Measurements from ENCODE around the gene NAA60.
"Not testable (repeated sequence)": the region's sequence is repeated elsewhere in the genome, so short reads cannot be mapped to it uniquely, and the experiment has no call there.

Gene NAA60

GRCh38 chr16:3468501-3468900 lies 25.0 kb downstream of the NAA60 start:
- Histone ChIP-seq H3K27ac (ENCODE audit: low read depth, low read length) (no peak overlapping the region), H3K9ac (ENCODE audit: low read length) (no peak overlapping the region), H3K36me3 (ENCODE audit: control insufficient read depth, insufficient read depth, low read length) (peaks cover 2% of the 10 kb centered on the region), H3K4me1 (ENCODE audit: control insufficient read depth, insufficient read depth, low read length) (peaks cover 2% of the 10 kb centered on the region), H3K27me3 (ENCODE audit: control insufficient read depth, insufficient read depth, low read length) (no peaks in the 10 kb centered on the region), H3K4me3 (ENCODE audit: low read length) (no peak overlapping the region)

GRCh38 chr16:3469736-3470135 lies 26.3 kb downstream of the NAA60 start:
- peaks cover 2% of the 10 kb centered on the region for H3K4me1 ChIP-seq (ENCODE audit: control insufficient read depth, insufficient read depth, low read length)
- H3K36me3 ChIP-seq (ENCODE audit: control insufficient read depth, insufficient read depth, low read length), result peaks cover 2% of the 10 kb centered on the region
- no peak overlapping the region for H3K27ac ChIP-seq (ENCODE audit: low read depth, low read length)
- H3K9ac ChIP-seq (ENCODE audit: low read length), result no peak overlapping the region
- H3K27me3 ChIP-seq (ENCODE audit: control insufficient read depth, insufficient read depth, low read length), result no peaks in the 10 kb centered on the region
- H3K4me3 ChIP-seq (ENCODE audit: low read length), result no peak overlapping the region

GRCh38 chr16:3470723-3471122 lies 27.2 kb downstream of the NAA60 start:
- no peak overlapping the region for H3K4me3 ChIP-seq (ENCODE audit: low read length)
- H3K36me3 ChIP-seq (ENCODE audit: control insufficient read depth, insufficient read depth, low read length), result peaks cover 2% of the 10 kb centered on the region
- no peak overlapping the region for H3K9ac ChIP-seq (ENCODE audit: low read length)
- H3K27ac ChIP-seq (ENCODE audit: low read depth, low read length), result no peak overlapping the region
- H3K4me1 ChIP-seq (ENCODE audit: control insufficient read depth, insufficient read depth, low read length), result peaks cover 2% of the 10 kb centered on the region
- H3K27me3 ChIP-seq (ENCODE audit: control insufficient read depth, insufficient read depth, low read length), result no peaks in the 10 kb centered on the region

- peaks cover 2% of the 10 kb centered on the region for H3K36me3 ChIP-seq (ENCODE audit: control insufficient read depth, insufficient read depth, low read length)
- no peak overlapping the region for H3K27ac ChIP-seq (ENCODE audit: low read depth, low read length)
- H3K4me1 ChIP-seq (ENCODE audit: control insufficient read depth, insufficient read depth, low read length), result peaks cover 2% of the 10 kb centered on the region
- H3K9ac ChIP-seq (ENCODE audit: low read length), result no peak overlapping the region
- H3K27me3 ChIP-seq (ENCODE audit: control insufficient read depth, insufficient read depth, low read length), result no peaks in the 10 kb centered on the region
- no peak overlapping the region for H3K4me3 ChIP-seq (ENCODE audit: low read length)
These were observed 28.2 kb downstream of the NAA60 start for GRCh38 chr16:3471518-3472176.

GRCh38 chr16:3472878-3473595 lies 29.6 kb downstream of the NAA60 start:
- Histone ChIP-seq H3K4me1 (ENCODE audit: control insufficient read depth, insufficient read depth, low read length) (no peaks in the 10 kb centered on the region), H3K27ac (ENCODE audit: low read depth, low read length) (no peak overlapping the region), H3K4me3 (ENCODE audit: low read length) (no peak overlapping the region), H3K27me3 (ENCODE audit: control insufficient read depth, insufficient read depth, low read length) (no peaks in the 10 kb centered on the region), H3K36me3 (ENCODE audit: control insufficient read depth, insufficient read depth, low read length) (peaks cover 2% of the 10 kb centered on the region), H3K9ac (ENCODE audit: low read length) (no peak overlapping the region)

GRCh38 chr16:3473596-3473943 lies 30.1 kb downstream of the NAA60 start:
- not testable (repeated sequence) for H3K4me1 ChIP-seq (ENCODE audit: control insufficient read depth, insufficient read depth, low read length); H3K4me3 ChIP-seq (ENCODE audit: low read length); H3K27ac ChIP-seq (ENCODE audit: low read depth, low read length); H3K27me3 ChIP-seq (ENCODE audit: control insufficient read depth, insufficient read depth, low read length); H3K36me3 ChIP-seq (ENCODE audit: control insufficient read depth, insufficient read depth, low read length); H3K9ac ChIP-seq (ENCODE audit: low read length)

- H3K27ac ChIP-seq (ENCODE audit: low read depth, low read length), result no peak overlapping the region
- no peak overlapping the region for H3K9ac ChIP-seq (ENCODE audit: low read length)
- no peaks in the 10 kb centered on the region for H3K27me3 ChIP-seq (ENCODE audit: control insufficient read depth, insufficient read depth, low read length)
- no peaks in the 10 kb centered on the region for H3K4me1 ChIP-seq (ENCODE audit: control insufficient read depth, insufficient read depth, low read length)
- H3K36me3 ChIP-seq (ENCODE audit: control insufficient read depth, insufficient read depth, low read length), result peaks cover 2% of the 10 kb centered on the region
- H3K4me3 ChIP-seq (ENCODE audit: low read length), result no peak overlapping the region
These were observed 30.8 kb downstream of the NAA60 start for GRCh38 chr16:3474136-3474779.

- H3K4me1 ChIP-seq (ENCODE audit: control insufficient read depth, insufficient read depth, low read length); H3K27me3 ChIP-seq (ENCODE audit: control insufficient read depth, insufficient read depth, low read length); H3K36me3 ChIP-seq (ENCODE audit: control insufficient read depth, insufficient read depth, low read length): not testable (repeated sequence)
These were observed 31.4 kb downstream of the NAA60 start for GRCh38 chr16:3474870-3475269.

GRCh38 chr16:3475604-3476375 lies 32.3 kb downstream of the NAA60 start:
- H3K36me3 ChIP-seq (ENCODE audit: control insufficient read depth, insufficient read depth, low read length), result peaks cover 5% of the 10 kb centered on the region
- H3K4me1 ChIP-seq (ENCODE audit: control insufficient read depth, insufficient read depth, low read length), result no peaks in the 10 kb centered on the region
- H3K4me3 ChIP-seq (ENCODE audit: low read length), result no peak overlapping the region

More at GRCh38 chr16:3474870-3475269, 31.4 kb downstream of the NAA60 start:
- H3K27ac ChIP-seq (ENCODE audit: low read depth, low read length); H3K9ac ChIP-seq (ENCODE audit: low read length); H3K4me3 ChIP-seq (ENCODE audit: low read length): not testable (repeated sequence)

GRCh38 chr16:3476409-3476808 lies 32.9 kb downstream of the NAA60 start:
- H3K4me3 ChIP-seq (ENCODE audit: low read length), result no peak overlapping the region
- H3K27me3 ChIP-seq (ENCODE audit: control insufficient read depth, insufficient read depth, low read length), result no peaks in the 10 kb centered on the region
- H3K9ac ChIP-seq (ENCODE audit: low read length), result no peak overlapping the region
- H3K4me1 ChIP-seq (ENCODE audit: control insufficient read depth, insufficient read depth, low read length), result no peaks in the 10 kb centered on the region
- peaks cover 5% of the 10 kb centered on the region for H3K36me3 ChIP-seq (ENCODE audit: control insufficient read depth, insufficient read depth, low read length)
- no peak overlapping the region for H3K27ac ChIP-seq (ENCODE audit: low read depth, low read length)

More at GRCh38 chr16:3475604-3476375, 32.3 kb downstream of the NAA60 start:
- Histone ChIP-seq H3K27ac (ENCODE audit: low read depth, low read length) (no peak overlapping the region), H3K27me3 (ENCODE audit: control insufficient read depth, insufficient read depth, low read length) (no peaks in the 10 kb centered on the region), H3K9ac (ENCODE audit: low read length) (no peak overlapping the region)

- H3K4me1 ChIP-seq (ENCODE audit: control insufficient read depth, insufficient read depth, low read length), result no peaks in the 10 kb centered on the region
- peaks cover 16% of the 10 kb centered on the region for H3K36me3 ChIP-seq (ENCODE audit: control insufficient read depth, insufficient read depth, low read length)
These were observed 34.9 kb downstream of the NAA60 start for GRCh38 chr16:3478242-3478925.

More at GRCh38 chr16:3478242-3478925, 34.9 kb downstream of the NAA60 start:
- Histone ChIP-seq H3K27ac (ENCODE audit: low read depth, low read length) (no peak overlapping the region), H3K27me3 (ENCODE audit: control insufficient read depth, insufficient read depth, low read length) (no peaks in the 10 kb centered on the region), H3K9ac (ENCODE audit: low read length) (no peak overlapping the region), H3K4me3 (ENCODE audit: low read length) (no peak overlapping the region)

All from rectal smooth muscle tissue (tissue), 1 donor.